Cardiac muscle cell (in vitro differentiated cells and primary cell): ENCODE results near the gene CTAG1A. TPM values are rescaled to one million over a fixed set of nuclear protein-coding genes. Genes with fewer than 3 reads are reported as not detected.
"Not testable (repeated sequence)": the region's sequence is repeated elsewhere in the genome, so short reads cannot be mapped to it uniquely, and the experiment has no call there.

Experiments
- DNase-seq, 2 donors: peaks; one replicate each; pipeline versions ENCODE4 v3.0.0 to v3.0.0-alpha.2; 2010 to 2017; ENCODE audit warnings: low read depth in 1 of 2, low spot score in 1 of 2
- H3K27ac ChIP-seq: fragments of 200-600 bp; sonication (generic); 2 replicates; pipeline ENCODE4 v1.5.1; 2016
- H3K27me3 ChIP-seq: fragments of 200-600 bp; sonication (generic); 2 replicates; pipeline ENCODE4 v1.6.0; 2016; ENCODE audit warnings: control low read depth
- H3K36me3 ChIP-seq: fragments of 200-600 bp; sonication (generic); 2 replicates; pipeline ENCODE4 v1.5.1; 2016; ENCODE audit warnings: control low read depth
- H3K4me1 ChIP-seq: fragments of 200-600 bp; sonication (generic); 2 replicates; pipeline ENCODE4 v1.8.1; 2017; ENCODE audit warnings: low read depth, mild to moderate bottlenecking, mixed run types
- H3K4me3 ChIP-seq: fragments of 200-600 bp; sonication (generic); 2 replicates; pipeline ENCODE4 v1.5.1; 2016; ENCODE audit warnings: mild to moderate bottlenecking
- H3K9me3 ChIP-seq: fragments of 200-600 bp; sonication (generic); 2 replicates; pipeline ENCODE4 v1.5.1; 2017; ENCODE audit warnings: low read depth, mild to moderate bottlenecking, control low read depth
- CTCF ChIP-seq: IDR thresholded peaks from 2 replicates; pipeline ENCODE4 v1.5.1; 2012; ENCODE audit warnings: low read depth, mild to moderate bottlenecking, low read length
- polyA plus RNA-seq: library from polyadenylated mRNA; unstranded; fragments of >200 nt; fragmentation: Nextera tagmentation; extraction: Ambion mirVana; gene quantifications from 2 replicates; pipeline ENCODE4 v1.2.1, GENCODE V29; 2016
- total RNA-seq: library from RNA; depleted of rRNA; stranded (reverse); fragments of >200 nt; gene quantifications from 2 replicates; pipeline ENCODE4 v1.2.3, GENCODE V29; 2016

The CTAG1A gene
- total and polyA plus RNA-seq, 2 experiments from 2014 or later: not detected

GRCh38 chrX:154582994-154583393, 1.9 kb upstream of the CTAG1A start:
- DNase-seq, H3K9me3 ChIP-seq, H3K36me3 ChIP-seq, H3K27ac ChIP-seq, H3K4me1 ChIP-seq, H3K4me3 ChIP-seq, H3K27me3 ChIP-seq: not testable (repeated sequence)

GRCh38 chrX:154590415-154590814, 5.5 kb downstream of the CTAG1A start:
- not testable (repeated sequence) for H3K4me1 ChIP-seq, H3K4me3 ChIP-seq, H3K27ac ChIP-seq

GRCh38 chrX:154592505-154592904, 7.6 kb downstream of the CTAG1A start:
- DNase-seq: no peak
- Histone ChIP-seq H3K9me3 (no peaks in the 10 kb centered on the region), H3K27ac (no peak overlapping the region), H3K4me1 (no peaks in the 10 kb centered on the region), H3K36me3 (no peaks in the 10 kb centered on the region), H3K27me3 (no peaks in the 10 kb centered on the region), H3K4me3 (no peak overlapping the region)
- TF ChIP-seq CTCF: no peak

More at GRCh38 chrX:154590415-154590814, 5.5 kb downstream of the CTAG1A start:
- DNase-seq, H3K36me3 ChIP-seq, H3K27me3 ChIP-seq, H3K9me3 ChIP-seq: not testable (repeated sequence)

- TF ChIP-seq CTCF: no peak
- no peaks in the 10 kb centered on the region for H3K4me1 ChIP-seq
- no peak for DNase-seq
- no peak overlapping the region for H3K27ac ChIP-seq
- H3K9me3 ChIP-seq: no peaks in the 10 kb centered on the region
- H3K4me3 ChIP-seq: no peak overlapping the region
- H3K27me3 ChIP-seq: no peaks in the 10 kb centered on the region
- H3K36me3 ChIP-seq: no peaks in the 10 kb centered on the region
These were observed 8.3 kb downstream of the CTAG1A start for GRCh38 chrX:154593201-154593600.

GRCh38 chrX:154594491-154594890, 9.6 kb downstream of the CTAG1A start:
- no peak overlapping the region for H3K27ac ChIP-seq
- no peak for TF ChIP-seq CTCF
- H3K36me3 ChIP-seq: no peaks in the 10 kb centered on the region
- H3K4me3 ChIP-seq: no peak overlapping the region
- H3K27me3 ChIP-seq: no peaks in the 10 kb centered on the region
- H3K9me3 ChIP-seq: no peaks in the 10 kb centered on the region
- H3K4me1 ChIP-seq: no peaks in the 10 kb centered on the region
- DNase-seq: no peak

GRCh38 chrX:154595559-154596249, 10.8 kb downstream of the CTAG1A start:
- no peaks in the 10 kb centered on the region for H3K4me1 ChIP-seq
- peak in 1 of 2 donors; percentile 1 for DNase-seq
- TF ChIP-seq CTCF: no peak
- H3K4me3 ChIP-seq: no peak overlapping the region
- H3K27me3 ChIP-seq: no peaks in the 10 kb centered on the region
- H3K27ac ChIP-seq: no peak overlapping the region
- H3K9me3 ChIP-seq: no peaks in the 10 kb centered on the region
- H3K36me3 ChIP-seq: no peaks in the 10 kb centered on the region
